ENCODE measurements around the gene BZW2. TPM values are rescaled to one million over a fixed set of nuclear protein-coding genes. Genes with fewer than 3 reads are reported as not detected.

Gene BZW2
- total and polyA plus RNA-seq, 4 donors, result 32.4 to 53.7 (median 46.1) TPM

DNA sequence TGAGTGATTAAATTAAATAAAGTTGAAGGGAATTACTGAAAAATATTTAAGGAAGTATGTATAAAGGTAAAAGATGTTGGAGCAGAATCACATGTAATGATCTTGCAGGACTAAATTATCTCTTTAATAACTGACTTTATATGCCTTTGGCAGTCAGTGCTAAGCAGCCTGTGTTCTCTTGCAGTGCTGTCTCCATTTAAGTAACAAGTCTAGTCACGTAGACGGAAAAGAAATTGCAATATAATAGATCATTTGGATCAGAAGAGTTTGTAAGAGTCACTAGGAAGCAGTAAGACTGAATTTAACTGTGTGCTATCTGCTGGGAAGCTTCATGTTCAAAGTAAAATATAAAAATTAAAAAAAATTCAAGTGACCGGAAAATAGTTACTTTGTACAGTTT lies 21.4 kb downstream of the BZW2 start:
- TF ChIP-seq, protein P1, sequence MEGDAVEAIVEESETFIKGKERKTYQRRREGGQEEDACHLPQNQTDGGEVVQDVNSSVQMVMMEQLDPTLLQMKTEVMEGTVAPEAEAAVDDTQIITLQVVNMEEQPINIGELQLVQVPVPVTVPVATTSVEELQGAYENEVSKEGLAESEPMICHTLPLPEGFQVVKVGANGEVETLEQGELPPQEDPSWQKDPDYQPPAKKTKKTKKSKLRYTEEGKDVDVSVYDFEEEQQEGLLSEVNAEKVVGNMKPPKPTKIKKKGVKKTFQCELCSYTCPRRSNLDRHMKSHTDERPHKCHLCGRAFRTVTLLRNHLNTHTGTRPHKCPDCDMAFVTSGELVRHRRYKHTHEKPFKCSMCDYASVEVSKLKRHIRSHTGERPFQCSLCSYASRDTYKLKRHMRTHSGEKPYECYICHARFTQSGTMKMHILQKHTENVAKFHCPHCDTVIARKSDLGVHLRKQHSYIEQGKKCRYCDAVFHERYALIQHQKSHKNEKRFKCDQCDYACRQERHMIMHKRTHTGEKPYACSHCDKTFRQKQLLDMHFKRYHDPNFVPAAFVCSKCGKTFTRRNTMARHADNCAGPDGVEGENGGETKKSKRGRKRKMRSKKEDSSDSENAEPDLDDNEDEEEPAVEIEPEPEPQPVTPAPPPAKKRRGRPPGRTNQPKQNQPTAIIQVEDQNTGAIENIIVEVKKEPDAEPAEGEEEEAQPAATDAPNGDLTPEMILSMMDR (IDR thresholded peaks at IDR 0.05; ENCODE audit: control extremely low read depth, extremely low read depth), result no peak

DNA sequence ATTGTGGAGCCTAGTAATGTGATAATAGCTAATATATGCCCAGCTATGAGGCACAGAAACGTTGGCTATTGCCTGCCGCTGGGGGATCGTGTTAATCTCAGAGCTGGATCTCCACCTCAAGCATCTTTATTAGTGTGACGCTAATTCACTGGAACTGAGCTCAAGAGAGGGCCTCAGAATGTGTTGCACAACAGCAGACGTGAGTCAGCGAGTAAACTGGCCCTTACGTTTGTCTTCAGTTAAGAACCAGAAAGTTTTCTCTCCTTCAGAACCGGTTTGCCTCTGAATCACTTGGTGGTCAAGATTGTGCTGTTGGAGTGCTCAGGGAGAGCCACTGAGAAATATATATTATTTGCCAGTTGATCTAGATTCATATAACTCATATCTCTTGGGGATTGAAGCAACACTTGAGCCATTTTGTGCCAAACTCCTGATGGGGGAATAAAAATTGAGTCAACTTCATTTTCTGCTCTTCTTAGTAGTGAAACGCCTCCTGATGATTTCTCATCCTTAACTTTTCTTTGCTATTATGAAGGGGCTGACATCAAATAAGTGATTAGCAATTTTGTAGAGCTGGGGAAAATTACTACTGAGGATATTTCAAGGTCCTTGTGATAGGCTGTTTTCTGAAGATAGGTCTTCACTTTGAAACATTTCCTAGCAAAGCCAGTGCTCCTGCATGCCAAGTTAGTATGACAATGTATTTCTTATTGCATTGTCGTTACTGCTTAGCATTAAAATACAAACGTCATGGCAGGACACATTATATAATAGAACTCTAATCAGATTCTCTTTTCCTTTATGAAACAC lies 22.3 kb downstream of the BZW2 start:
- Histone ChIP-seq H3K27ac (ENCODE audit: low read depth in 1 of 2, low read length in 1 of 2) (peak overlapping the region in 1 of 2 donors; percentile 81), H3K9ac (ENCODE audit: insufficient read depth in 1 of 2, low read length in 2 of 2) (no peak overlapping the region), H3K9me3 (ENCODE audit: control insufficient read depth in 4 of 4, insufficient read depth in 3 of 4, low read length in 3 of 4) (no peaks in the 10 kb centered on the region), H3K27me3 (ENCODE audit: control insufficient read depth in 3 of 3, insufficient read depth in 3 of 3, low read length in 2 of 3) (no peaks in the 10 kb centered on the region), H3K36me3 (ENCODE audit: control insufficient read depth in 4 of 4, insufficient read depth in 4 of 4, low read length in 4 of 4) (peaks cover 0 to 10% (median 3%) of the 10 kb centered on the region in 4 donors), H3K4me1 (ENCODE audit: control insufficient read depth in 5 of 5, insufficient read depth in 5 of 5, low read length in 5 of 5) (peaks cover 0 to 30% (median 0%) of the 10 kb centered on the region in 5 donors), H3K4me3 (no peak overlapping the region)
- DNase-seq (peak; percentile 58 to 78 (median 63)), ATAC-seq (ENCODE audit: insufficient read depth, low FRiP score) (peak; percentile 86)
- TF ChIP-seq, protein P1 (IDR thresholded peaks at IDR 0.05; ENCODE audit: control extremely low read depth, extremely low read depth), result no peak
- WGBS, 2 donors, result 41 to 50% methylated on average over 11 of the region's 11 CpGs

More for the DNA sequence above, 21.4 kb downstream of the BZW2 start:
- H3K9me3 ChIP-seq (ENCODE audit: control insufficient read depth in 4 of 4, insufficient read depth in 3 of 4, low read length in 3 of 4), result no peaks in the 10 kb centered on the region
- H3K4me3 ChIP-seq, result no peak overlapping the region
- H3K9ac ChIP-seq (ENCODE audit: insufficient read depth in 1 of 2, low read length in 2 of 2), result no peak overlapping the region
- H3K36me3 ChIP-seq (ENCODE audit: control insufficient read depth in 4 of 4, insufficient read depth in 4 of 4, low read length in 4 of 4), result peaks cover 0 to 10% (median 2%) of the 10 kb centered on the region in 4 donors
- WGBS, 2 donors, result 91 to 94% methylated on average over 3 of the region's 3 CpGs
- H3K27ac ChIP-seq (ENCODE audit: low read depth in 1 of 2, low read length in 1 of 2), result peak overlapping the region in 1 of 2 donors; percentile 81
- no peaks in the 10 kb centered on the region for H3K27me3 ChIP-seq (ENCODE audit: control insufficient read depth in 3 of 3, insufficient read depth in 3 of 3, low read length in 2 of 3)
- DNase-seq (no peak), ATAC-seq (ENCODE audit: insufficient read depth, low FRiP score) (no peak)
- H3K4me1 ChIP-seq (ENCODE audit: control insufficient read depth in 5 of 5, insufficient read depth in 5 of 5, low read length in 5 of 5), result peaks cover 0 to 33% (median 5%) of the 10 kb centered on the region in 5 donors

DNA sequence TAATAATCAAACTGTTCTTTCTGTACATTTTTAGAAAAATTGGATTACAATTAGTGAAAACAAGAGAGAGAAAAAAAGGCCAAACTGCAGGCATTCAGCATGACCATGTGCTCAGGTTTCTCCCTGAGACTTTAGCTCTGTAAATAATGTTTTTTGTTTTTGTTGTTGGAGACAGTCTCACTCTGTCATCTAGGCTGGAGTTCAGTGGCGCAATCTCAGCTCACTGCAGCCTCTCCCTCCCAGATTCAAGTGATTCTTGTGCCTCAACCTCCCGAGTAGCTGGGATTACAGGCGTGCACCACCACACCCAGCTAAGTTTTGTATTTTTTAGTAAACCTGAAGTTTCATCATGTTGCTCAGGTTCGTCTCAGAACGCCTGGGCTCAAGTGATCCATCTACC lies 23.0 kb downstream of the BZW2 start:
- 93 to 97% methylated on average over 5 of the region's 5 CpGs for WGBS, 2 donors

More for the DNA sequence above, 23.0 kb downstream of the BZW2 start:
- TF ChIP-seq, protein P1 (IDR thresholded peaks at IDR 0.05; ENCODE audit: control extremely low read depth, extremely low read depth), result no peak
- no peak overlapping the region for H3K9ac ChIP-seq (ENCODE audit: insufficient read depth in 1 of 2, low read length in 2 of 2)
- DNase-seq (no peak), ATAC-seq (ENCODE audit: insufficient read depth, low FRiP score) (no peak)
- peak overlapping the region; percentile 43 to 59 for H3K27ac ChIP-seq (ENCODE audit: low read depth in 1 of 2, low read length in 1 of 2)
- H3K36me3 ChIP-seq (ENCODE audit: control insufficient read depth in 4 of 4, insufficient read depth in 4 of 4, low read length in 4 of 4), result peaks cover 0 to 10% (median 3%) of the 10 kb centered on the region in 4 donors
- peaks cover 0 to 30% (median 0%) of the 10 kb centered on the region in 5 donors for H3K4me1 ChIP-seq (ENCODE audit: control insufficient read depth in 5 of 5, insufficient read depth in 5 of 5, low read length in 5 of 5)
- H3K9me3 ChIP-seq (ENCODE audit: control insufficient read depth in 4 of 4, insufficient read depth in 3 of 4, low read length in 3 of 4), result no peaks in the 10 kb centered on the region
- no peak overlapping the region for H3K4me3 ChIP-seq
- no peaks in the 10 kb centered on the region for H3K27me3 ChIP-seq (ENCODE audit: control insufficient read depth in 3 of 3, insufficient read depth in 3 of 3, low read length in 2 of 3)
